Astrocyte of the cerebellum (primary cell): Measurements from ENCODE around the gene CFAP43.
A peak's percentile ranks its signal among the peaks of the same experiment; 100 is the strongest.

Experiments used
- DNase-seq: peaks from one replicate; pipeline ENCODE4 v3.0.0-alpha.2; 2011; ENCODE audit warnings: low read depth
- H3K4me3 ChIP-seq: 2 replicates; pipeline ENCODE4 v1.5.1; 2011; ENCODE audit warnings: mild to moderate bottlenecking, low read depth, low read length, moderate library complexity
- CTCF ChIP-seq: IDR thresholded peaks from 2 replicates; pipeline ENCODE4 v1.5.1; 2012; ENCODE audit warnings: low read length, low read depth, moderate library complexity, mild to moderate bottlenecking; ENCODE audit errors: missing control alignments
- in situ Hi-C: cut with HindIII; loops from 2 replicates; pipeline ENCODE4 v1.10.0; 2017; ENCODE audit warnings: low sequenced_read_pairs

The CFAP43 gene

GRCh38 chr10:104231784-104232612 lies at the start of gene CFAP43:
CFAP43 (minus strand) TSS chr10:104232364; CDS start chr10:104232246, 118 bp downstream.
- peak within 1 kb of the TSS; percentile 85 for H3K4me3 ChIP-seq
- in situ Hi-C loops: no loop called here
- DNase-seq: peak; percentile 87
- no peak for TF ChIP-seq CTCF

GRCh38 chr10:104281694-104282093 lies 49.5 kb upstream of the CFAP43 start:
- no peak for TF ChIP-seq CTCF
- in situ Hi-C loops: no loop called here
- no peak overlapping the region for H3K4me3 ChIP-seq

GRCh38 chr10:104279550-104280259 lies 47.5 kb upstream of the CFAP43 start:
- H3K4me3 ChIP-seq: no peak overlapping the region
- no peak for TF ChIP-seq CTCF
- DNase-seq: no peak
- in situ Hi-C loops: no loop called here

More at GRCh38 chr10:104281694-104282093, 49.5 kb upstream of the CFAP43 start:
- no peak for DNase-seq

- in situ Hi-C loops: no loop called here
- no peak for DNase-seq
- H3K4me3 ChIP-seq: no peak overlapping the region
- no peak for TF ChIP-seq CTCF
Measured at GRCh38 chr10:104277785-104278184, 45.6 kb upstream of the CFAP43 start.

GRCh38 chr10:104276192-104276591 lies 44.0 kb upstream of the CFAP43 start:
- DNase-seq: no peak
- in situ Hi-C loops: no loop called here
- no peak for TF ChIP-seq CTCF
- no peak overlapping the region for H3K4me3 ChIP-seq

GRCh38 chr10:104274762-104275721 lies 42.9 kb upstream of the CFAP43 start:
- peak overlapping the region; percentile 39 for H3K4me3 ChIP-seq

More at GRCh38 chr10:104274762-104275721, 42.9 kb upstream of the CFAP43 start:
- no peak for DNase-seq
- in situ Hi-C loops: no loop called here
- TF ChIP-seq CTCF: peak; percentile 94
